Measurements from ENCODE around the gene ZNF232. TPM values are rescaled to one million over a fixed set of nuclear protein-coding genes. Genes with fewer than 3 reads are reported as not detected.
"Not testable (repeated sequence)": the region's sequence is repeated elsewhere in the genome, so short reads cannot be mapped to it uniquely, and the experiment has no call there.

The ZNF232 gene
- polyA plus RNA-seq, 4 donors = 19.1 to 53.1 (median 21.7) TPM

DNA sequence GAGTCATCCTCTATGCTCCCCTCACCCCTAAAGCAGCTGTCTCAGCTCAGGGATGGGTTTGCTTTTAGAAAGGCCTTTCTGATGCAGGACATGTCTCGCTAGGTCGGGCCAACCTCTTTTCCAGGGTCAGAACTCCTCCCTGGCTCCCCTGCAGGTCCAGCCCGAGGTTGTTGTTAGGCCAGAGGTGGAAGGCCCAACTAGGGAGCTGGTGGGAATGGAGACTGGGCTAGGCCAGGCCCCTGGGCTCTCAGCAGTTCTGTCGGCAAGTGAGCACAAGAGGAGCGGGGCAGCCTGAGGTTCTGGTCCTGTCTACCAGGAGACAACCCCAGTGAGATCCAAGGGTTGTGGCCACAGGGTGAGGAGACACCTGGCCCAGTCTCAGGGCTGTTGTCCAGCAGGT is 19.0 kb upstream of the ZNF232 start:
- DNase-seq (ENCODE audit: low read depth in 4 of 4, low spot score in 2 of 4) = not testable (repeated sequence)

DNA sequence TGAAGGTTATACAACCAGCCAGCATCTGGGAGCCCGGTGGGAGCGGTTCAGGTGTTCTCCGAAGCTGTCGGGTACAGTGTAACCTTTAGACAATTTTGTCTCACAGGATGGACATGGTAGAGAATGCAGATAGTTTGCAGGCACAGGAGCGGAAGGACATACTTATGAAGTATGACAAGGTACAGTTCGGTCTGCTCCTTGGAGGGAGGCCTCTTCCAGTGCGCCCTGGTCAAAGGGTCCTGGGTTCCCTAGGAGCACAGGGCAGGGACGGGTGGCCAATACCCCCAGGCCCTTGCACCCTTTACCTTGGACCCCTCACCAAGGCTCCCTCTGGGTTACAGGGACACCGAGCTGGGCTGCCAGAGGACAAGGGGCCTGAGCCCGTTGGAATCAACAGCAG is 18.6 kb upstream of the ZNF232 start:
- DNase-seq (ENCODE audit: low read depth in 4 of 4, low spot score in 2 of 4) = not testable (repeated sequence)

DNA sequence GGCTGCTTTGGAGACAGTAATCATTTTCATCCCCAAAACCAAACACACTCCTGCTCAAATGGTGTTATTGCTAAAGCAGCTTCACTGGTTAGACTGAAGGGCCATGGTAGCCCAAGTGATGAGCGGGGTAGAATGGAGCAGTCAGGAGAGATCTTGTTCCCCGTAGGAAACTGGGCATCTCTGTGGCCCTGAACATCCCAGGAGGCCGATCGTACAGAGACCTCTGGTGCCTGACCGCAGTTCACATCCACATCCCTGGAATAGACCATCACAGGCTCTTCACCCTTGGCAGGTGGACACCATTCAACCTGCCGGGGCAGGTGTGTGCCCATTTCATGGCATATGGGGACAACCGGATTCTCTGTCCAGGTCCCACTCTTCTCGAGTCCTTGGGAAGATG is 18.1 kb upstream of the ZNF232 start:
- DNase-seq (ENCODE audit: low read depth in 4 of 4, low spot score in 2 of 4) = not testable (repeated sequence)

DNA sequence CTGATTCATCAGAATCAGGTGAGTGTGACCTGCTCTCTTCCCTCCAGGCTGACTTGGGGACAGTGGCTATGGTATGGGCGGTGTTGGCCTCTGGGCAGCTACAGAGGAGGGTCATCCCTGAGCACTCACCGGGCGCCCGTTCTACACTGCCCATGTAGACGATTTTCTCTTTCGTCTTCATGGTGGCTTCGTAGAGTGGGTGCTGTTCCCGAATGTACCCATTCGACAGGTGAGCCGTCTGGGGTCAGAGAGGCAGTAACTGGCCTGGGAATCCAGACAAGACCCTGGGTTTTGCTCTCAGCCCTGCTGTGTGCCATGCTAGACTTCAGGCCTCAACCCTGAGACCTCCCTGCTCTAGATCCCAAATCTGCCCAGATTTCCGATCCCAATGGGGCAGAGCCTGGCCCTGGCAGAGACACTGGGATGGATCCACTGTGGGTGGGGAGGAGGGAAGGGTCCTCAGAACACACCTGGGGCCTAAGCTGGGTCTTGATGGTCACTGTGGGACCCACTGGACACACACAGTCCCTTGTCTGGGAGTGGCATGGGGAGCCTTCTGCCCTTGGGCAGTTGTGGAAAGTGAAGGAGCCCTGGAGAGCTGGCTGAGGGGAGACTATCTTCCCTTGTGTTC is 17.3 kb upstream of the ZNF232 start:
- no peak for DNase-seq (ENCODE audit: low read depth in 4 of 4, low spot score in 2 of 4)

DNA sequence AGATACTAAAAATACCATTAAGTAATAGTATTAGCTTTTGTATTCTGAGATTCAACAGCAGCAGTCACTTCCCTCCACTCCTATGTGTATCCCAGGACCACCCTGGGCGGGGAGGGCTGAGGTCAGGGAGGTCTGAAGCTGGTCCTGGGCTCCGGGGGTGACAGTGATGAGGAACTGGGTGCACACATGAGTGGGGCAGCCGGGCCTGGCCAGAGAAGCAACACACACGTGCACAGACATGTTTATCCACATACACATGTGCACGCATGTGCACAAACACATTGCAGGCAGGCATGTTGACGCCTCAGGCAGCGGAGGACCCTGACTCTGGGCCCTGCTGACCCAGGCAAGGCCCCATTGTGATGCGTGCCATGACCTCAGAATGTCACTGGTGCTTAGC is 16.7 kb upstream of the ZNF232 start:
- DNase-seq (ENCODE audit: low read depth in 4 of 4, low spot score in 2 of 4) = not testable (repeated sequence)

DNA sequence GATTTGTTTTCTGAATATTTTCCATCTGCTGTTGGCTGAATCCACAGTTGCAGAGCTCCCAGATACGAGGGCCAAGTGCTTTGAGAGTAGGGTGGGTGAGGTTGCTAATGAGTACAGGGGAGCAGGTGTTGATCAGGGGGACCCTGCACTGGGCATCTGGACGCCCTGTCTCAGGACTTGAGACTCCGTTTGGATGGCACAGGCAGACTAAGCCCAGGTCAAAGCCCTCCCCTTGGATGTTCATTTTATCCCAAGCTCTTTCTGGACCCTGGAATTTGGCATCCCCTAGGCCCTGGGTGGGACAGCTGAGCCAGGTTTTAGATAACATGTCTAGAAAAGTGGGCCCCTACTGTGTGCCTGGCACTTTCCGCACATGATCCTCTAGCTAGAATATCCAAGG is 16.2 kb upstream of the ZNF232 start:
- DNase-seq (ENCODE audit: low read depth in 4 of 4, low spot score in 2 of 4) = no peak

DNA sequence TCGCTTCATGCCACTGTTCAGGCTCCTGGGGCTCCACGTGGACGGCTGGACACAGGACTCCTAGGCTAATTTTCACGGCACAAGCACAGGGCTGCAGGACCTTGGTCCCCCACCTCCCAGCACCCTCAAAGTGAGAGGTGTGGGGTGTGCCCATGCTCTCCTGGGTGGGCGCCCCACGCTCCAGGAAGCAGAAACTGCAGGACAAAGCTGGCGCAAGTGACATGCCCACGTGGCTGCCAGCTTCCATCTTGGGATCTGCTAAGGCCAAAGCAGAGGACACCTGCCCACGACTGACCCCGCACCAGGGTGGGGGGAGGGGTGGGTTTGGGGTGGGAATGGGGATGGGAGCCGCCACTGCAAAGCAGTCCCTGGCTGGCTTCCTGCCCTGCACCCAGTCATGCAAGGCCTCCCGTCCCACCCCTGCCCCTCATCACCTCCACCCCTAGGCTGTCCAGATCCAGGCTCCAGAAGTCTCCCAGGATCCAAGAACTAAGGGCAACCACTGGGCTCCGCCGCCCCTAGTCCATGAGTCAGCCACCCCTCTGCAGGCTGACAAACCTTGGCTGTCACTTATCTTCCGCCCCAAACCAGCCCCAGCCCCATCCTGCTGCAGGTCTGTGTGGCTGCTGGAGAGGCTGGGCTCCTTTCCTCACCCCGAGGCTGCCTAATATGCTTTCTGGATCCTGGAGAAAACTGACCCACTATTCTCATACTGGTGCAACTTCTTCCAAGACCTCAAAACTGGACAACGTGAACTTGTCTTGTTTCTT is 15.2 kb upstream of the ZNF232 start:
- no peak for DNase-seq (ENCODE audit: low read depth in 4 of 4, low spot score in 2 of 4)

DNA sequence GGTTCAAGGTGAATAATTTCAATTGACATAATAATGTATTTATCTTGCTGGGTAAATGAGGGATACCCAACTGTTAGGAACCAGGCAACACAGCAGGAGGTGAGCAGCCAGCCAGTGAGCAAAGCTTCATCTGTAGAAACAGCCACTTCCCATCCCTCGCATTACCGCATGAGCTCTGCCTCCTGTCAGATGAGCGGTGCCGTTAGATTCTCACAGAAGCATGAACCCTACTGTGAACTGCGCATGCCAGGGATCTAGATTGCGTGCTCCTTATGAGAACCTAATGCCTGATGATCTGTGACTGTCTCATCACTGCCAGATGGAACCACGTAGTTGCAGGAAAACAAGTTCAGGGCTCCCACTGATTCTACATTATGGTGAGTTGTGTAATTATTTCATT is 13.2 kb upstream of the ZNF232 start:
- not testable (repeated sequence) for DNase-seq (ENCODE audit: low read depth in 4 of 4, low spot score in 2 of 4)

DNA sequence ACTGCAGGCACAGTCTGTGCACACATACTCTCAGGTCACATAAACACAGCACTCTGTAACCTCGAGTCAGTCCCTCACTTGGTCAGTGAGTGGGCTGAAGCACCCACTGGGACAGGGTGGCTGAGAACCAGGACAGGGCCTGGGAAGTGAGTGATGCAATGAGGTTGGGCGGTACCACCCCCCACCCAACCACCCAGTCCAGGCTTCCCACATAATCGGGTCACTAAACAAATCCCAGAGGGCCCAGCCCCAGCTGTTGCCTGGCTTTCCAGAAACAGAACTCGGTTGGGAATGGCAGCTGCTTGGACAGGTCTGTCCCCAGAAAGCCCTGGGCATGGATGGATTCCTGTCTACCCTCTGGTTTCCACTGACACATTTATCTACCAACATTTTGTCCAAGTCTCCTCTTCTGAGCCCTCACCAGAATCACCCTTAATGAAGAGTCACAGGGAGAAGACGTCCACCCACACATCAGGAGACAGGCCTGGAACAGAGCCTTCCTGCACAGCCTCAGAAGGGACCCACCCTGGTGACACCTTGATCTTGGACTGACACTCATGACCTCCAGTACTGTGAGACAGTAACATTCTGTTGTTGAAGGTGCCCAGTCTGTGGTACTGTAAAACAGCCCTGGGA is 12.6 kb upstream of the ZNF232 start:
- DNase-seq (ENCODE audit: low read depth in 4 of 4, low spot score in 2 of 4) = not testable (repeated sequence)

DNA sequence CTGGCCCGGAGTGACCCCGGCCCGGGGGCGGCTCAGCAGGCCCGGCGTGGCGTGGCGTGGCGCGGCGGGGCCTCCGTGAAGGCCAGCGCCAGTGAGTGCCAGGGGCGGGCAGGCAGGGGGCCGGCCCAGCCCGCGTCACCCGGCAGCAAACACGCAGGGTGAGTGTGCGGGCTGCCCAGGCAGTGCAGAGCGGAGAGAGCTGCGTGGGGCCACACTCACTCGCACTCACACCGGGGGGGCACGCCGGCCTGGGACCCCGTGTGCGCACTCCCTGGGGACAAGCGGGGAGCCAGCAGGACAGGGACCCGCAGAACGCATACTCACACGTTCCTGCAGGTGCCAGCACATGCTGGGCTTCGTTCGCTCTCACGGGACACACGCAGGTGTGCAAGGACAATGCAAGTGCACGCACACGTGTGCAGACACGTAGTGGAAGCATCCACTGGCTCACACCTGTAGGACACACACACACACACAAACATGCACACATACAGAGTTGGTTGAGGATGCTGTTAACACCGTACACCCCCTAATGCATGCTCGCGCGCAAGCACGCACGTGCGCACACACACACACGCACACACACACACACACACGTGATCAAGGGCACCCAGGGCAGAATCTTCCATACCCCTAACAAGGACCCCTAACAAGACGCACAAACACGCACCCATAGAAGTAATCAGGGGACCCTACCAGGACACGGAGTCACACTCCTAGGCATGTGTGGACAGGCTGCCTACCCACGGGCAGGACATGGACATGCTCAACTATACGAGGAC is 11.9 kb upstream of the ZNF232 start:
- no peak for DNase-seq (ENCODE audit: low read depth in 4 of 4, low spot score in 2 of 4)

DNA sequence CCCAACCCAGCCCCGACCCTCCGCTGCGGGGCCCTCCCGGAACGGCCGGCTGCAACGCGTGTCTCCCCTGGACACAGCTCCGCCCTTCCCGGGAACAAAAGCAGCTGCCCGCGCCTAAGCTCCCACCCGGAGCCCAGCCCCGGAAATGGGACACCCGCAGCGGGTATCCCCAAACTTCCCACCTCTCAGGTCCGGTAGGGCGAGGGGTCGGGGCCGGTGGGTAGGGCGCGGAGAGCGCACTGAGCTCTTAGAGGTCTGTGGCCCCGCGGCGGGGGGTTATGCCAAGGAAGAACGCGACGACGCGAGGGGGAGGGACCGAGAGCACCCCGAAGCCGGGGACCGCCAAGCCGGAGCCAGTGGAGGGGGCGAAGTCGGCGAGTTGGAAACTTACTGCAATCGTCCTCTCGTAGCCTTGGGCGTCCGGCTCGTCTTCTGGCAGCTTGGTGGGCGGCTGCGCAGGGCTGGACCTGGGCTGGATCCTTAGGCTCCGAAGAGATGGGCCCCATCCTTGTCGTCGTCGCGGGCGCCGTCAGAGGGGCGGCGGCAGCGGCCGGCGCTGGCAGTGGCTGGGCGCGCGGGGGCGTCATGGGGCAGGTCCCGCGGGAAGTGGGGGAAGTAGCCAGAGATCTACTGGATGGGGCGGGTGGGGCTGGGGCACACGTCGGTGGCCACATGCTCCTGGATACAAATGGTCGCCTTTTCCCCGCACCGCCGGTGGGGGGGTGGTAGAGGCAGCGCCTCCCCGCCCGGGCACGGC is 11.1 kb upstream of the ZNF232 start:
- no peak for DNase-seq (ENCODE audit: low read depth in 4 of 4, low spot score in 2 of 4)

DNA sequence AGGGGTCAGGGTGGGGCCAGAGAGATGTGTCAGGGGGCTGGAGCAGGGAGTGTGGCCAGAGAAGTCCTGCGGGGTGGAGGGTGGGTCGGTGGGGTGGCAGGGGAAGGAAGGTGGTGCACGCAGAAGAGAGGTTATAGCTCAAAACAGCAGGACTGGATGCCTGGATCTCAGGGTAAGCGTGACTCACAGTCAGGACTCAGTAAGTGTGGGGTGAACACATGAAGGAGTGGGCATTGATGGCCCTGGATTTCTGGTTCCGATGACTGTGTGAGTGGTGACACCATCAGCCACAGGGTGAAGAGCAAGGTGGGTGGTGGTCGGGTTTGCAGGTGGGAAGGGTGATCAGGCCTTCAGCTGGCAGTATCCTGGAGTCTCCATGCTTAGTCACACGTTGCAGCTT is 10.4 kb upstream of the ZNF232 start:
- DNase-seq (ENCODE audit: low read depth in 4 of 4, low spot score in 2 of 4) = not testable (repeated sequence)

DNA sequence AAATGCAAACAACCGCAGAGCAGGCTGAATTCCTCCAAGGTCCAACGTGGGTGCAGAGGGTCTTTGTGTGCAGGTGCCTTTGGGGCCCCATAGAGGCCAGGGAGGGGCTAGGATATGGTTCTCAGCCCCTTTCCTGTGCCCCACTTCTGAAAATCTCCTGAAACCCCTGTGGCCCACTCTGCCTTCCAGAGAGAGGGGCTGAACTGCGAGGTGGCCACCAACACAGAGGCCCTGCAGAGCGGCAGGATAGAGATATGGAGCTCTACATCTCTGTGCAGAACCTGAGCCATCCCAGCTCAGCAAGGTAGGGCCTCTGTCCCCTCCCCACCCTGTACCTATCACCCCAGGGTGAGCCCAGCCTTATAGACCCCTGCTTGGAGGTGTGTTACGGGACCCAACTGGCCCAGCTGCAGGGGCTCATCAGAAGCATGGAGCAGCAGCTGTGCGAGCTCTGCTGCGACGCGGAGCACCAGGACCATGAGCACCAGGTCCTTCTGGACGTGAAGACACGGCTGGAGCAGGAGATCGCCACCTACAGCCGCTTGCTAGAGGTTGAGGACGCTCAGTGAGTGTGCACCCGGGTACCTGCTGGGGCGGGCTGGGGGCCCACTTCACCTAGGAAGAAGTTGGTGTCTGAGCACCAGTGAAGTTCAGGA is 9.6 kb upstream of the ZNF232 start:
- DNase-seq (ENCODE audit: low read depth in 4 of 4, low spot score in 2 of 4) = no peak

DNA sequence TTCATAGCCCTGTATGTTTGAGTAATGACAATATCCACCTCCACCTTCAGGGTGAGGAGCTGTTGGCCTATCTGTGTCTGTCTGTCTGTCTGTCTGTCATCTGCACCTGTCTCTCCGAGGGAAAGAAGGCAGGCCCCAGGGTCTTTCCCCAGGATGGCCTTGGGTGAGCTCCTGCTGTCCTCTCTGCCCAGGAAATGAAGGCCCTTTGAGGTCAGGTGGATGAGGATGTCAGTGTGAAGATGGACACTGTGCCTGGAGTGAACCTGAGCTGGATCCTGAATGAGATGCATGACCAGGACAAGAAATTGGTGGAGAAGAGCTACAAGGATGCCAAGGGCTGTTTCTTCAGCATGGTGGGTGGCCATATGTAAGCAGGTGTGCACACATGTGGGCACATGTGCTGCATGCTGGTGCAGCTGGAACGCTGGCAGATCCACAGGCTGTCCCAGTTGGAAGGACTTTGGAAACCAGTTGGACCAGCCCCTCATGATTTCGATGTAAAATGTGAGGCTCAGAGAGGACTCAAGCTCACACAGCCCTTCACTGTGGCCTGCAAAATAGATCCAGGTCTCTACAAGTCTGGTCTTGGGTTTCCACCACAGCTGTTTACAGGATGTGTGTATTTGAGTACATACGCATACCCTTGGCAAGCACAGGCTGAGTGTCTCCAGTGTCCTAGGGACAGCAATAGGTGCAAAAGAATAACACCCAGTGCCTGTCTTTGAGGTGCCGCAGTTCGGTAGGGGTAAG is 8.9 kb upstream of the ZNF232 start:
- DNase-seq (ENCODE audit: low read depth in 4 of 4, low spot score in 2 of 4) = not testable (repeated sequence)

DNA sequence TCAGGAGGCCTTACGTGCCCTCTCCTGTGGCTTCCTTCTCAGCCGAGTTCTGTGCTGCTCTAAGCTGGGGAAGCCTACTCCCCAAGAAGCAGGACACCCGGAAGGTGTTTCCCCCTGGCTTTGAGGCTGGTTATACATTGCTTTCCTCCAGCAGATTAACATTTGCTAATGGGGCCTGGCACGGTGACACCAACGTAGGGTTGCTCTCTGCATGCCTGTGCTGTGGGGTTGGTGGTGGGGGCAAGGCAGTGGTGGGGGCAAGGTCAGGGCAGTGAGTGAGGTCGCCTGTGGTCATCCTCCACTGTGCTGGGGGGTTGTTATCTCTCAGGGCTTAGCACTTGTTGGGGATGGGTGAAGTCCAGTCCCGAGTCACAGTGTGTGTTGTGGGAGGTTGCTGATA is 8.4 kb upstream of the ZNF232 start:
- DNase-seq (ENCODE audit: low read depth in 4 of 4, low spot score in 2 of 4) = no peak

DNA sequence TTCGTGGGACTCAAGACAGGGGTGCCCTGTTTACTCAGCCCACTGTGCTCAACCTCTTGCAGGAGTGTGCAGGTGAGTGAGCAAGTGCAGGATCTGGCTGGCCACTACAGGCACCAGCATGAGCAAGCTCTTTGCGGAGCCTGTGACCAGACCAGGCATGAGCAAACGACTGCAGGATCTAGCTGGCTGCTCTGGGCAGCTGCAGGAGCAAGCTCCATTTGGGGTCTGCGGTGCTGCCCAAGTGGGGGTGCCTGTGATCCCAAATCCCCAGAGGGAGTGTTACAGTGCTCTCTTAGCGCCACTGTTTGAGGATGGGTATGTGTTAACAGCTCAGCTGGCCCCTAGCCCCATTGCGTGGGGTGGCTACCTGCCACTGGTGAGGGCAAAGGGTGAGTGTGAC is 6.5 kb upstream of the ZNF232 start:
- no peak for DNase-seq (ENCODE audit: low read depth in 4 of 4, low spot score in 2 of 4)

DNA sequence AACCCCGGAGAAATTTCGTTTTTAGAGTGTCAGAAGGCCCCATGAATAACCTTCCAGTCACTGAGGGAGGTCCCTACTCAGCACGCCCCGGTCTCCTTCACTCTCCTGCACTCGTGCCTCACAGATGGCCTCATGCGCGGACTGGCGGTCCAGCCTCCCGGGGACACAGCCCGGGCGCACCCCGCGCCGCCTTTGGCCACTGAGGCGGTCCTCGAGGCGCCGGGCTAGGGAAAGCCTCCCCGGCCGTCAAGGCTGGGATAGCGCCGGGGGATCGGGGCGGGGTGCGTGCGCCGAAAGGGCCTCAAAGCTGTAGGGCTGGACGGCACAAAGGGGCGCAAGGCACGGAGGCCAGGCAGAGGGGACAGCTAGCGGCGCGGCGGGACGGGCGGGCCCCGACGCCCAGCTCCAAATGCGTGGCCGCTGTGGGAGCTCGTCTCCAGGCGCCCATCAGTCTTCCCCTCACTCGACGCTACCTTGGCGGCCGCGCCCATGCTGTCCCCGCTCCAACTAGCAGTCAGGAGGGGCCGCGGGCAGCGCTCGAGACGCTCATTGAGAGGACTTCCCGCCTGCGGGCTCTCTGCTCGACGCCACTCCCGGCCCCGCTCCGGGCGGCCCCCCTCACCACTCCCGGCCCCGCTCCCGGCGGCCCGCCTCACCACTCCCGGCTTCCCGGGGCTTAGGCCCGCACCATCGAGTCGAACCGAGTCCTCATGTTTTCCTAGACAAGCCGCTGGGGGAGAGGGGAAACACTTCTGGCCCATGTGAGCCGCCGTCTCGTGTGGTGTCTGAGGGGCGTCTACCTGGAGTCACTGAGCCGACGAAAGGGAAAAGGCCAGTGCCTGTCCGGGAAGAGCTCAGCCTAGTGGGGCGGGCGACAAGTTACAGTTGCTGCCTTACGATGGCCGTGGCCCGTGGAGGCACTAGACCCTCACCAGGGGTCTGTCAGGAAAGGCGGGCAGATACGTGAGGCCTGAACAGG is 4.3 kb upstream of the ZNF232 start, which contains the start of gene USP6:
USP6 (plus strand) TSS at position 360 of the 979 bp plus-strand sequence. CDS start 14,336 bp downstream, outside the sequence.
- peak in 1 of 4 donors; percentile 47 for DNase-seq (ENCODE audit: low read depth in 4 of 4, low spot score in 2 of 4)

DNA sequence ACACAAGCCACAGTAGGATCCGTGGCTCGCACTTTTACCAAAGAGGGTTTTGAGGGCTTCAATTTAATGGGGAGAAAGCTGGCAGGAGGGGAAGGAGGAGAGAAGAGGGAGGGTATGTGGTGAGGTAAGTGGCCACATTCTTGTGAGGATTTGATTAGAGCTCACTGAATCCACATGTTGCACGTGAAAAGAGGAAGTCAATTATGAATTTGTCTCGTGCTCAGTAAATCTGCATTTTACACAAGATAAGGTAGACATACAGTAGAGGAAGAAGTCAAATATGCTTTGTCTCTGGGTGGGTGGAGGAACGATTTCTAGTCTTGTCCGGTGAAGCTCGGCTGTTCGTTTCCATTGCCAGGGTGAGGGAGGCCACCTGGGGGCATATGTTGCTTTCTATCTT is 862 bp downstream of the ZNF232 start:
- no peak for DNase-seq (ENCODE audit: low read depth in 4 of 4, low spot score in 2 of 4)
